Loucy (cell line): ENCODE results near the gene ADIPOR2.

Experiments used
- H2AFZ ChIP-seq: fragments of 200-600 bp; sonication (generic); 2 replicates; pipeline ENCODE4 v1.6.0; 2016; ENCODE audit warnings: antibody characterized with exemption, mild to moderate bottlenecking, low read length, moderate library complexity
- H3F3A ChIP-seq: fragments of 200-600 bp; 2 replicates; pipeline ENCODE4 v1.6.0; 2016; ENCODE audit warnings: antibody characterized with exemption, low read depth, mild to moderate bottlenecking
- H3K27me3 ChIP-seq: fragments of 200-600 bp; sonication (generic); 2 replicates; pipeline ENCODE4 v1.6.1; 2014; ENCODE audit warnings: low read length, mild to moderate bottlenecking; ENCODE audit not compliant: insufficient read depth, poor library complexity, severe bottlenecking
- H3K36me3 ChIP-seq: fragments of 200-600 bp; sonication (generic); 2 replicates; pipeline ENCODE4 v1.6.1; 2016; ENCODE audit warnings: low read length; ENCODE audit not compliant: insufficient read depth
- H3K4me1 ChIP-seq: fragments of 200-600 bp; sonication (generic); 2 replicates; pipeline ENCODE4 v1.5.1; 2014; ENCODE audit warnings: low read length, mild to moderate bottlenecking; ENCODE audit not compliant: insufficient read depth, poor library complexity, severe bottlenecking
- H3K4me2 ChIP-seq: fragments of 200-600 bp; sonication (generic); 2 replicates; pipeline ENCODE4 v1.6.0; 2014; ENCODE audit warnings: antibody characterized with exemption, low read length, low read depth, mild to moderate bottlenecking; ENCODE audit not compliant: poor library complexity, severe bottlenecking
- H3K4me3 ChIP-seq: fragments of 200-600 bp; sonication (generic); 2 replicates; pipeline ENCODE4 v1.5.1; 2014; ENCODE audit warnings: low read length, mild to moderate bottlenecking, mixed read lengths; ENCODE audit not compliant: poor library complexity, severe bottlenecking
- H3K79me2 ChIP-seq: fragments of 200-600 bp; sonication (generic); 2 replicates; pipeline ENCODE4 v1.6.1; 2014; ENCODE audit warnings: low read length; ENCODE audit not compliant: insufficient read depth
- H3K9ac ChIP-seq: fragments of 200-600 bp; sonication (generic); 2 replicates; pipeline ENCODE4 v1.6.0; 2014; ENCODE audit warnings: mild to moderate bottlenecking, low read depth, low read length, moderate library complexity; ENCODE audit not compliant: poor library complexity, severe bottlenecking
- H3K9me2 ChIP-seq: fragments of 200-600 bp; sonication (generic); replicated peaks from 2 replicates; pipeline ENCODE4 v1.6.1; 2016; ENCODE audit warnings: low read depth, low read length, mixed read lengths
- H3K9me3 ChIP-seq: fragments of 200-600 bp; sonication (generic); 2 replicates; pipeline ENCODE4 v1.6.1; 2014; ENCODE audit warnings: mild to moderate bottlenecking, antibody characterized with exemption, low read length, low read depth; ENCODE audit not compliant: insufficient read depth
- H4K20me1 ChIP-seq: fragments of 200-600 bp; sonication (generic); 2 replicates; pipeline ENCODE4 v1.6.0; 2014; ENCODE audit warnings: antibody characterized with exemption, low read length, mild to moderate bottlenecking; ENCODE audit not compliant: insufficient read depth, poor library complexity, severe bottlenecking
- CTCF ChIP-seq: fragments of 200-600 bp; sonication (generic); conservative IDR thresholded peaks from 2 replicates; pipeline ENCODE4 v1.5.1; 2014; ENCODE audit warnings: mild to moderate bottlenecking, antibody characterized with exemption, low read length
- EZH2phosphoT487 ChIP-seq: fragments of 200-600 bp; IDR thresholded peaks from 2 replicates; pipeline ENCODE4 v1.6.1; 2018; ENCODE audit warnings: antibody characterized with exemption, mild to moderate bottlenecking, moderate library complexity, borderline replicate concordance

Gene ADIPOR2

GRCh38 chr12:1650978-1651361 is 39.9 kb upstream of the ADIPOR2 start:
- Histone ChIP-seq H3K79me2 (no peaks in the 10 kb centered on the region), H3K9ac (no peak overlapping the region), H3K36me3 (no peaks in the 10 kb centered on the region), H2AFZ (no peak overlapping the region), H3K4me2 (no peak overlapping the region), H3K27me3 (no peaks in the 10 kb centered on the region), H3K9me3 (no peaks in the 10 kb centered on the region), H4K20me1 (no peaks in the 10 kb centered on the region), H3F3A (no peaks in the 10 kb centered on the region), H3K4me3 (no peak overlapping the region), H3K9me2 (no peaks in the 10 kb centered on the region), H3K4me1 (peaks cover 23% of the 10 kb centered on the region)
- TF ChIP-seq CTCF = no peak
- no peak for TF ChIP-seq EZH2phosphoT487

DNA sequence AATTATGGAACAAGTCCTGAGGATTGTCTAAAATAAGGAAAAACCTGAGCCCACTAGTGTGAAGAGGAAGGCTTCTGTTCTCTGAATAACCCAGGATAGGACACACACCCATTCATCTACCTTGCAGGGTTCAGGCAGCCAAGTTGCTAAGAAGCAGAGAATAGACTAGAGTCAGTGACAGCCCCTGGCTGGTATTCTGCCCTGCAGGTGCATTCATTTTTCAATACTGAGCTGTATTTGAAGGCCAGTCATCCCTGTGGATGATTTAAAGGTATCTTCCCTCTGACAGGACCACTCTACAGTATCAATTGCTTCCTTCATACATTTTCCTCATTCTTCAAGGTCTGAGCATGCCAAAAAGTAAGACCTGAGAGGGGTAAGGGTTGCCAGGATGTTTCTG is 38.9 kb upstream of the ADIPOR2 start:
- Histone ChIP-seq H3F3A (no peaks in the 10 kb centered on the region), H2AFZ (no peak overlapping the region), H3K9me2 (no peaks in the 10 kb centered on the region), H3K79me2 (no peaks in the 10 kb centered on the region), H3K27me3 (no peaks in the 10 kb centered on the region), H3K9ac (no peak overlapping the region), H3K4me3 (no peak overlapping the region), H3K36me3 (no peaks in the 10 kb centered on the region), H4K20me1 (no peaks in the 10 kb centered on the region), H3K4me1 (peaks cover 16% of the 10 kb centered on the region), H3K4me2 (no peak overlapping the region), H3K9me3 (no peaks in the 10 kb centered on the region)
- TF ChIP-seq EZH2phosphoT487 (no peak), CTCF (no peak)

GRCh38 chr12:1655225-1655788 is 35.6 kb upstream of the ADIPOR2 start:
- H3F3A ChIP-seq = peaks cover 10% of the 10 kb centered on the region; the same call in 1 of the 2 replicates
- H3K9me2 ChIP-seq = no peaks in the 10 kb centered on the region
- H3K36me3 ChIP-seq = no peaks in the 10 kb centered on the region
- no peak overlapping the region for H3K4me3 ChIP-seq
- H3K4me2 ChIP-seq = no peak overlapping the region
- TF ChIP-seq CTCF = no peak
- no peak for TF ChIP-seq EZH2phosphoT487
- H3K79me2 ChIP-seq = no peaks in the 10 kb centered on the region
- H3K9me3 ChIP-seq = no peaks in the 10 kb centered on the region
- no peak overlapping the region for H2AFZ ChIP-seq
- H3K4me1 ChIP-seq = no peaks in the 10 kb centered on the region
- H3K27me3 ChIP-seq = no peaks in the 10 kb centered on the region
- no peak overlapping the region for H3K9ac ChIP-seq
- H4K20me1 ChIP-seq = no peaks in the 10 kb centered on the region
